ENCODE results near the gene PLA2G7. TPM values are rescaled to one million over a fixed set of nuclear protein-coding genes. Genes with fewer than 3 reads are reported as not detected.
"Not testable (repeated sequence)": the region's sequence is repeated elsewhere in the genome, so short reads cannot be mapped to it uniquely, and the experiment has no call there.

Gene PLA2G7
- polyA plus RNA-seq, 1 donor from 2014 or later: 0.35 TPM

DNA sequence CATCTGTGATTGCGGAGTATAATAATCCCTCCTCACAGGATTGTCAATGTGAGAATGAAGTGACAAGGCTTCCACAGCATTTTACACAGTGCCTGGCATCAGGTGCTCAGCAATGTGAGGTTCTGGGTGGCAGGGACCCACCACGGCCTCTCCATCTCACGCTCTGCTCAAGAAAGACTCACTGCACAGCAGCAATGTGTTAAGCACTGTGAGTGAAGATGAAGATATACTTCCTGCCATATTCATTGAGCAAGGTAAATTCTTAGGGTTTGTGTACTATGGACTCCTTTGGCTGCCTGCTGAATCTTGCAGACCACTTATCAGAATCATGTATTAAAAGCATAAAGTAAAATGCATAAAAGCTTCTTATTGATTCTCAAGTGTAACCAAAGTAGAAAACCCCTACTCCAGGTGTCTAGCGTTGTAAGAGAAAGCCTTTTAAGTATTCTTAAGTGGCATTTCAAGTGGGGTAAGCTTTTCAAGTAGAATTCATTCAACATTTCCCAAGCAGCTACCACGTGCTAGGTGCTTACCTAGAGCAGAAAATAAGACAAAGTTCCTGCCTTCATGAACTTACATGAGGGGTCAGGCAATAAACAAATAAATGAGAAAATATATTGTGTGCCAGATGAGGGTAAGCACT is 41.0 kb upstream of the PLA2G7 start:
- Histone ChIP-seq H2AFZ (ENCODE audit: low read depth, low read length) (no peak overlapping the region), H3K27ac (ENCODE audit: low read length) (no peak overlapping the region), H3K9me3 (ENCODE audit: low read length) (no peaks in the 10 kb centered on the region), H3K36me3 (ENCODE audit: insufficient read depth, low read length) (no peaks in the 10 kb centered on the region), H3K79me2 (replicated peaks; ENCODE audit: insufficient read depth, low read length) (no peaks in the 10 kb centered on the region), H3K4me2 (ENCODE audit: low read length) (no peak overlapping the region), H3K27me3 (ENCODE audit: insufficient read depth, low read depth, low read length) (no peaks in the 10 kb centered on the region), H3K4me3 (ENCODE audit: low read length) (no peak overlapping the region), H3K9ac (ENCODE audit: low read length) (no peak overlapping the region), H3K9me2 (ENCODE audit: insufficient read depth, low read length) (no peaks in the 10 kb centered on the region), H3F3A (ENCODE audit: insufficient read depth, low read length, poor library complexity, severe bottlenecking) (no peaks in the 10 kb centered on the region), H4K20me1 (ENCODE audit: insufficient read depth) (no peaks in the 10 kb centered on the region)
- TF ChIP-seq MXI1 (conservative IDR thresholded peaks at IDR 0.05; ENCODE audit: poor library complexity, severe bottlenecking): no peak
- no peak for TF ChIP-seq TAF1 (IDR thresholded peaks at IDR 0.05; ENCODE audit: low read depth)
- no peak for TF ChIP-seq POLR2AphosphoS5 (IDR thresholded peaks at IDR 0.05)
- TF ChIP-seq RAD21 (conservative IDR thresholded peaks at IDR 0.05): no peak
- no peak for TF ChIP-seq EZH2 (IDR thresholded peaks at IDR 0.05; ENCODE audit: borderline replicate concordance, insufficient read depth, low read length, poor library complexity, severe bottlenecking)
- no peak for TF ChIP-seq SMC3 (conservative IDR thresholded peaks at IDR 0.05; ENCODE audit: poor library complexity)
- no peak for TF ChIP-seq REST (IDR thresholded peaks at IDR 0.05; ENCODE audit: borderline replicate concordance)
- TF ChIP-seq, protein P1, sequence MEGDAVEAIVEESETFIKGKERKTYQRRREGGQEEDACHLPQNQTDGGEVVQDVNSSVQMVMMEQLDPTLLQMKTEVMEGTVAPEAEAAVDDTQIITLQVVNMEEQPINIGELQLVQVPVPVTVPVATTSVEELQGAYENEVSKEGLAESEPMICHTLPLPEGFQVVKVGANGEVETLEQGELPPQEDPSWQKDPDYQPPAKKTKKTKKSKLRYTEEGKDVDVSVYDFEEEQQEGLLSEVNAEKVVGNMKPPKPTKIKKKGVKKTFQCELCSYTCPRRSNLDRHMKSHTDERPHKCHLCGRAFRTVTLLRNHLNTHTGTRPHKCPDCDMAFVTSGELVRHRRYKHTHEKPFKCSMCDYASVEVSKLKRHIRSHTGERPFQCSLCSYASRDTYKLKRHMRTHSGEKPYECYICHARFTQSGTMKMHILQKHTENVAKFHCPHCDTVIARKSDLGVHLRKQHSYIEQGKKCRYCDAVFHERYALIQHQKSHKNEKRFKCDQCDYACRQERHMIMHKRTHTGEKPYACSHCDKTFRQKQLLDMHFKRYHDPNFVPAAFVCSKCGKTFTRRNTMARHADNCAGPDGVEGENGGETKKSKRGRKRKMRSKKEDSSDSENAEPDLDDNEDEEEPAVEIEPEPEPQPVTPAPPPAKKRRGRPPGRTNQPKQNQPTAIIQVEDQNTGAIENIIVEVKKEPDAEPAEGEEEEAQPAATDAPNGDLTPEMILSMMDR (IDR thresholded peaks at IDR 0.05; ENCODE audit: poor library complexity, severe bottlenecking): no peak
- no peak for TF ChIP-seq EP300 (conservative IDR thresholded peaks at IDR 0.05; ENCODE audit: poor library complexity, severe bottlenecking)

GRCh38 chr6:46774736-46775135 is 39.6 kb upstream of the PLA2G7 start:
- H4K20me1 ChIP-seq (ENCODE audit: insufficient read depth); H3K9ac ChIP-seq (ENCODE audit: low read length); H3K79me2 ChIP-seq (replicated peaks; ENCODE audit: insufficient read depth, low read length); H3K4me3 ChIP-seq (ENCODE audit: low read length); H3K9me2 ChIP-seq (ENCODE audit: insufficient read depth, low read length); H2AFZ ChIP-seq (ENCODE audit: low read depth, low read length); H3K27me3 ChIP-seq (ENCODE audit: insufficient read depth, low read depth, low read length); H3F3A ChIP-seq (ENCODE audit: insufficient read depth, low read length, poor library complexity, severe bottlenecking); H3K27ac ChIP-seq (ENCODE audit: low read length); H3K36me3 ChIP-seq (ENCODE audit: insufficient read depth, low read length); H3K9me3 ChIP-seq (ENCODE audit: low read length); H3K4me2 ChIP-seq (ENCODE audit: low read length): not testable (repeated sequence)

Measured in neural cell (in vitro differentiated cells).